GM21381 (cell line): ENCODE measurements around the gene PMIS2.
A peak's percentile ranks its signal among the peaks of the same experiment; 100 is the strongest.

ENCODE experiments used
- ATAC-seq: cut with Tn5 transposase; IDR thresholded peaks from one replicate; pipeline ENCODE4 v1.9.1; 2021; ENCODE audit warnings: mild to moderate bottlenecking, moderate library complexity; ENCODE audit not compliant: unreplicated experiment

PMIS2 gene

GRCh38 chr19:35585848-35586247 is at the start of gene PMIS2:
Gene PMIS2, plus strand, starts transcription at chr19:35586173. Its CDS starts 87 bp downstream, at chr19:35586260.
- no peak for ATAC-seq

- no peak for ATAC-seq
Measured at GRCh38 chr19:35539314-35539713, 46.7 kb upstream of the PMIS2 start.

- ATAC-seq, result no peak
Measured at GRCh38 chr19:35539850-35540249, 46.1 kb upstream of the PMIS2 start.

GRCh38 chr19:35540356-35540927 is 45.5 kb upstream of the PMIS2 start:
- ATAC-seq, result no peak

- ATAC-seq, result no peak
Measured at GRCh38 chr19:35542209-35542608, 43.8 kb upstream of the PMIS2 start.

- ATAC-seq, result no peak
Measured at GRCh38 chr19:35543280-35544109, 42.5 kb upstream of the PMIS2 start.

- ATAC-seq, result no peak
Measured at GRCh38 chr19:35544110-35544802, 41.7 kb upstream of the PMIS2 start.

- ATAC-seq, result peak; percentile 77
Measured at GRCh38 chr19:35545001-35545854, 40.7 kb upstream of the PMIS2 start, which contains the start of gene TMEM147. Gene TMEM147, plus strand, starts transcription at chr19:35545626. Its CDS starts 114 bp downstream, at chr19:35545740.

- ATAC-seq, result peak; percentile 44
Measured at GRCh38 chr19:35545855-35546381, 40.1 kb upstream of the PMIS2 start.

GRCh38 chr19:35546532-35546931 is 39.4 kb upstream of the PMIS2 start:
- no peak for ATAC-seq

GRCh38 chr19:35549174-35549788 is 36.7 kb upstream of the PMIS2 start:
- ATAC-seq, result no peak

- ATAC-seq, result no peak
Measured at GRCh38 chr19:35549879-35550523, 36.0 kb upstream of the PMIS2 start.

GRCh38 chr19:35551091-35551810 is 34.7 kb upstream of the PMIS2 start:
- ATAC-seq, result no peak

GRCh38 chr19:35552534-35553384 is 33.2 kb upstream of the PMIS2 start:
- ATAC-seq, result no peak

GRCh38 chr19:35553385-35554000 is 32.5 kb upstream of the PMIS2 start:
- no peak for ATAC-seq

- ATAC-seq, result no peak
Measured at GRCh38 chr19:35554076-35554475, 31.9 kb upstream of the PMIS2 start.

- ATAC-seq, result no peak
Measured at GRCh38 chr19:35555301-35556005, 30.5 kb upstream of the PMIS2 start.
